BLaER1 treated with 17β-estradiol and CSF1 and Interleukin-3, amounts not matched to agents 10 nM and 100 nM (cell line): Measurements from ENCODE around the gene PXYLP1.

Experiments used
- H3K27ac ChIP-seq, 11 experiments: shearing (Covaris generic); formaldehyde crosslinking; 2 replicates each; pipeline ENCODE4 v1.8.1; 2022
- H3K27me3 ChIP-seq, 11 experiments: shearing (Covaris generic); formaldehyde crosslinking; 2 replicates each; pipeline ENCODE4 v1.8.1; 2022
- H3K36me3 ChIP-seq, 11 experiments: shearing (Covaris generic); formaldehyde crosslinking; 2 replicates each; pipeline ENCODE4 v1.8.1; 2022
- H3K4me1 ChIP-seq, 10 experiments: shearing (Covaris generic); formaldehyde crosslinking; 2 replicates each; pipeline ENCODE4 v1.8.1; 2022
- H3K4me2 ChIP-seq, 11 experiments: shearing (Covaris generic); formaldehyde crosslinking; 2 replicates each; pipeline ENCODE4 v1.8.1; 2022
- H3K4me3 ChIP-seq, 10 experiments: shearing (Covaris generic); formaldehyde crosslinking; 2 replicates each; pipeline ENCODE4 v1.8.1; 2022
- H3K9ac ChIP-seq, 11 experiments: shearing (Covaris generic); formaldehyde crosslinking; 2 replicates each; pipeline ENCODE4 v1.8.1; 2022
- H3K9me3 ChIP-seq, 11 experiments: shearing (Covaris generic); formaldehyde crosslinking; replicated peaks in 1 of 11; 2 replicates each; pipeline ENCODE4 v1.8.1; 2022
- H4K20me1 ChIP-seq, 11 experiments: shearing (Covaris generic); formaldehyde crosslinking; 2 replicates each; pipeline ENCODE4 v1.8.1; 2022
- Cebpa-rat ChIP-seq, 11 experiments: shearing (Covaris generic); IDR thresholded peaks; 2 replicates each; pipeline ENCODE4 v1.8.1; 2022

PXYLP1 gene

DNA sequence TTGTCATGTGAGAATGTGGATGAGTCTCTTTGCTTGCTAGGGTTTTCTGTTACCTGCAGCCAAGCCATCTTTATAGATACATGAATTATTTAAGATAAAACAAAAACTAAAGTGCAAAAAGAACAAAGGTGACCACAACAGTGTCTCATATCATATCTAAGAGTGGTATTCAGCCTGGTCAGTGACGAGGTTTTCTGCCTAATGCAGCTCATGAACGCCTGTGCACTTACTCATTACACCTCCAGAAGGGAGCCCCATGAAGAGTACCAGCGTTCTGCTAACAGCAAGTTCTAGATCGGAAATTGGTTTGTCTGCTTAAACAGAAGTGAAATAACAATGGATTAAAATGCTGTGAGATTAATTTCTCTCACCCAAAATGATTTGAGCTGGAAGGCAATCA is 19.2 kb downstream of the PXYLP1 start:
- TF ChIP-seq Cebpa-rat (IDR thresholded peaks at IDR 0.05), result no peak
- no peaks in the 10 kb centered on the region for H3K27me3 ChIP-seq
- 0 out of 22 replicates have a peak, but pooled peaks cover 0 to 4% (median 0%) of the 10 kb centered on the region in 11 experiments for H4K20me1 ChIP-seq
- H3K4me1 ChIP-seq, result peaks cover 0 to 11% (median 0%) of the 10 kb centered on the region in 10 experiments; a peak in 2 of 20 replicates
- H3K27ac ChIP-seq, result no peak overlapping the region
- no peak overlapping the region for H3K9ac ChIP-seq
- H3K36me3 ChIP-seq, result peaks cover 0 to 12% (median 0%) of the 10 kb centered on the region in 11 experiments; a peak in 2 of 22 replicates
- no peak overlapping the region for H3K4me3 ChIP-seq
- no peak overlapping the region for H3K4me2 ChIP-seq
- H3K9me3 ChIP-seq, result peaks cover 0 to 1% (median 0%) of the 10 kb centered on the region in 11 experiments; a peak in 1 of 22 replicates

- no peak for TF ChIP-seq Cebpa-rat (IDR thresholded peaks at IDR 0.05)
- H3K4me2 ChIP-seq, result no peak overlapping the region
Measured at GRCh38 chr3:141253326-141253725, 21.7 kb downstream of the PXYLP1 start.

DNA sequence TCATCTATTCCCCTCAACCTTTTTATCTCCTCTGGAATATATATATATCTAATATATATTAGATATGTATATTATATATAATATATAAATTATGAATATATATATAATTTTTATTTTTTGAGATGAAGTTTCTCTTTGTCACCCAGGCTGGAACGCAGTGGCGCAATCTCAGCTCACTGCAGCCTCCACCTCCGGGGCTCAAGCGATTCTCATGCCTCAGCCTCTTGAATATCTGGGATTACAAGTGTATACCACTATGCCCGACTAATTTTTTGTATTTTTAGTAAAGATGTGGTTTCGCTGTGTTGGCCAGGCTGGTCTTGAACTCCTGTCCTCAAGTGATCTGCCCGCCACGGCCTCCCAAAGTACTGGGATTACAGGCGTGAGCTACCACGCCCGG is 22.2 kb downstream of the PXYLP1 start:
- no peak overlapping the region for H3K27ac ChIP-seq
- peaks cover 0 to 11% (median 0%) of the 10 kb centered on the region in 11 experiments; a peak in 2 of 22 replicates for H3K36me3 ChIP-seq
- no peak overlapping the region for H3K4me2 ChIP-seq
- no peak for TF ChIP-seq Cebpa-rat (IDR thresholded peaks at IDR 0.05)
- H3K9ac ChIP-seq, result no peak overlapping the region
- H4K20me1 ChIP-seq, result 0 out of 22 replicates have a peak, but pooled peaks cover 0 to 4% (median 0%) of the 10 kb centered on the region in 11 experiments
- no peak overlapping the region for H3K4me3 ChIP-seq
- peaks cover 0 to 11% (median 6%) of the 10 kb centered on the region in 10 experiments; a peak in 6 of 20 replicates for H3K4me1 ChIP-seq
- H3K9me3 ChIP-seq, result peaks cover 0 to 4% (median 0%) of the 10 kb centered on the region in 11 experiments; a peak in 1 of 22 replicates
- no peaks in the 10 kb centered on the region for H3K27me3 ChIP-seq

More at GRCh38 chr3:141253326-141253725, 21.7 kb downstream of the PXYLP1 start:
- peaks cover 0 to 11% (median 0%) of the 10 kb centered on the region in 11 experiments; a peak in 2 of 22 replicates for H3K36me3 ChIP-seq
- no peak overlapping the region for H3K9ac ChIP-seq
- H4K20me1 ChIP-seq, result 0 out of 22 replicates have a peak, but pooled peaks cover 0 to 4% (median 0%) of the 10 kb centered on the region in 11 experiments
- no peak overlapping the region for H3K27ac ChIP-seq
- H3K4me1 ChIP-seq, result peaks cover 0 to 11% (median 6%) of the 10 kb centered on the region in 10 experiments; a peak in 6 of 20 replicates
- H3K4me3 ChIP-seq, result no peak overlapping the region
- H3K27me3 ChIP-seq, result no peaks in the 10 kb centered on the region
- H3K9me3 ChIP-seq, result peaks cover 0 to 4% (median 0%) of the 10 kb centered on the region in 11 experiments; a peak in 1 of 22 replicates

- no peak overlapping the region for H3K9ac ChIP-seq
Measured at GRCh38 chr3:141255137-141255845, 23.7 kb downstream of the PXYLP1 start.

GRCh38 chr3:141255846-141256261 is 24.2 kb downstream of the PXYLP1 start:
- H3K36me3 ChIP-seq, result peaks cover 0 to 15% (median 7%) of the 10 kb centered on the region in 11 experiments; a peak in 5 of 22 replicates
- no peaks in the 10 kb centered on the region for H3K27me3 ChIP-seq
- peaks cover 0 to 11% (median 6%) of the 10 kb centered on the region in 10 experiments; a peak in 6 of 20 replicates for H3K4me1 ChIP-seq
- no peak overlapping the region; a peak in 1 of 22 replicates for H3K27ac ChIP-seq
- H3K9me3 ChIP-seq, result peaks cover 0 to 4% (median 0%) of the 10 kb centered on the region in 11 experiments; a peak in 1 of 22 replicates
- H4K20me1 ChIP-seq, result no peaks in the 10 kb centered on the region
- H3K4me3 ChIP-seq, result no peak overlapping the region
- no peak overlapping the region for H3K4me2 ChIP-seq
- TF ChIP-seq Cebpa-rat (IDR thresholded peaks at IDR 0.05), result no peak
- H3K9ac ChIP-seq, result no peak overlapping the region

More at GRCh38 chr3:141255137-141255845, 23.7 kb downstream of the PXYLP1 start:
- no peak for TF ChIP-seq Cebpa-rat (IDR thresholded peaks at IDR 0.05)
- Histone ChIP-seq H3K36me3 (peaks cover 0 to 11% (median 4%) of the 10 kb centered on the region in 11 experiments; a peak in 5 of 22 replicates), H3K27ac (no peak overlapping the region; a peak in 1 of 22 replicates), H3K4me2 (peak overlapping the region in 1 of 11 experiments; percentile 19; a peak in 2 of 22 replicates), H3K4me1 (peaks cover 0 to 11% (median 6%) of the 10 kb centered on the region in 10 experiments; a peak in 6 of 20 replicates), H3K9me3 (peaks cover 0 to 4% (median 0%) of the 10 kb centered on the region in 11 experiments; a peak in 1 of 22 replicates), H4K20me1 (0 out of 22 replicates have a peak, but pooled peaks cover 0 to 2% (median 0%) of the 10 kb centered on the region in 11 experiments), H3K27me3 (no peaks in the 10 kb centered on the region), H3K4me3 (no peak overlapping the region)

DNA sequence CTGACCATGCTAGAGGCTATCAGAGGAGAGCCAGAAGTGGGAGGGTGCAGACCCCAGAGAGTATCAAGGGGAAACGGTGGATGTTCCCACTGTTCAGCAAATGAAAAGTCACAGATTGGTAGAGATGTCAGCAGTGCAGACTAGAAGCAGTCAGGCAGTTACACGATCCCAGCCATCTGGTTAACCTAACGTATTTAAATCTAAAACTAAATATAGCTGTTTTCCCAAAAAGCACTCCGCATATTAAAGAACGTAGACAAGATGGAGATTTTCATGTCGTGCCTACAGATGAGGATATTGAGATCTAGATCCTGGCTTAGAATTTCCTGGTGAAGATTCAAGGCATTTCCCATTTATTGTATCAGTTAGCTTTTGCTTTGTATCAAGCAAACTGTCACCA is 25.2 kb downstream of the PXYLP1 start:
- no peak for TF ChIP-seq Cebpa-rat (IDR thresholded peaks at IDR 0.05)
- Histone ChIP-seq H3K4me2 (no peak overlapping the region), H3K9ac (no peak overlapping the region), H3K27me3 (no peaks in the 10 kb centered on the region), H4K20me1 (no peaks in the 10 kb centered on the region), H3K4me1 (peaks cover 0 to 15% (median 8%) of the 10 kb centered on the region in 10 experiments; a peak in 12 of 20 replicates), H3K4me3 (no peak overlapping the region), H3K27ac (no peak overlapping the region), H3K36me3 (peaks cover 0 to 24% (median 9%) of the 10 kb centered on the region in 11 experiments; a peak in 6 of 22 replicates), H3K9me3 (peaks cover 0 to 4% (median 0%) of the 10 kb centered on the region in 11 experiments; a peak in 1 of 22 replicates)

- Histone ChIP-seq H4K20me1 (no peaks in the 10 kb centered on the region), H3K27me3 (no peaks in the 10 kb centered on the region), H3K4me3 (no peak overlapping the region), H3K36me3 (peaks cover 0 to 24% (median 9%) of the 10 kb centered on the region in 11 experiments; a peak in 6 of 22 replicates), H3K9ac (no peak overlapping the region), H3K9me3 (peaks cover 0 to 4% (median 0%) of the 10 kb centered on the region in 11 experiments; a peak in 1 of 22 replicates), H3K4me1 (peaks cover 0 to 20% (median 9%) of the 10 kb centered on the region in 10 experiments; a peak in 12 of 20 replicates), H3K4me2 (peak overlapping the region in 3 of 11 experiments; percentile 1 to 35 (median 9); a peak in 2 of 22 replicates), H3K27ac (no peak overlapping the region)
- TF ChIP-seq Cebpa-rat (IDR thresholded peaks at IDR 0.05), result no peak
Measured at GRCh38 chr3:141257961-141258360, 26.3 kb downstream of the PXYLP1 start.

DNA sequence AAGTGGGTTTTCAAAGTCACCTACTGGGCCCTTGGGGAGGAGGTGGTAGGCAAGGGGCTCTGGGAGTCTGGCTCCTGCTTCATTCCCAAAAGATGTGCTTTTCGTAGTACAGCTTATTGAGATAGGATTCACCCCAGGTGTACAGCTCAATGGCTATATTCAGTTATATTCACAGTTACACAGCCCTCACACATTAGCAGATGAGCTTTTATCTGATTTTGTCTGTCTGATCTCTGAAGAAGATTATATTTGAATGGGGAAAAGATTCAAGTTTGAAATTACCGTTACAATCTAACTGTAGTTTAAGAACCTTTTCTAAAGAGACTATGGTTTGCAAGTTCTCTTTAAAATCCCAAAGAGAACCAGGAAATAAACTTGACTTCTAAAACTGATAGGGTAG is 27.3 kb downstream of the PXYLP1 start:
- H3K4me2 ChIP-seq, result no peak overlapping the region
- H3K9ac ChIP-seq, result no peak overlapping the region
- peaks cover 0 to 4% (median 0%) of the 10 kb centered on the region in 11 experiments; a peak in 1 of 22 replicates for H3K9me3 ChIP-seq
- H4K20me1 ChIP-seq, result no peaks in the 10 kb centered on the region
- no peak overlapping the region for H3K4me3 ChIP-seq
- no peaks in the 10 kb centered on the region for H3K27me3 ChIP-seq
- TF ChIP-seq Cebpa-rat (IDR thresholded peaks at IDR 0.05), result no peak
- peaks cover 0 to 20% (median 9%) of the 10 kb centered on the region in 10 experiments; a peak in 12 of 20 replicates for H3K4me1 ChIP-seq
- H3K36me3 ChIP-seq, result peaks cover 0 to 26% (median 15%) of the 10 kb centered on the region in 11 experiments; a peak in 6 of 22 replicates
- no peak overlapping the region for H3K27ac ChIP-seq
